Brain microvascular endothelial cell (primary cell): Measurements from ENCODE around the gene SSH2.

Experiments
- DNase-seq: peaks from one replicate; pipeline ENCODE4 v3.0.0-alpha.2; 2020
- H3K27ac ChIP-seq: fragments of 250-450 bp; sonication (Bioruptor Pico); 2 replicates; pipeline ENCODE4 v1.5.1; 2020; ENCODE audit warnings: mild to moderate bottlenecking, moderate library complexity
- H3K27me3 ChIP-seq: fragments of 250-450 bp; sonication (Bioruptor Pico); replicated peaks from 2 replicates; pipeline ENCODE4 v1.5.1; 2020; ENCODE audit warnings: mild to moderate bottlenecking
- H3K36me3 ChIP-seq: fragments of 250-450 bp; sonication (Bioruptor Pico); replicated peaks from 2 replicates; pipeline ENCODE4 v1.5.1; 2020; ENCODE audit warnings: mild to moderate bottlenecking
- H3K4me3 ChIP-seq: 2 replicates; pipeline ENCODE4 v1.5.1; 2011; ENCODE audit warnings: low read depth, mild to moderate bottlenecking, control low read depth, low read length, moderate library complexity
- in situ Hi-C: cut with HindIII; loops from 2 replicates; pipeline ENCODE4 v1.10.0; 2017; ENCODE audit warnings: low sequenced_read_pairs, low pct_ligation_motif_present
- TF ChIP-seq, protein P1 (sequence below): IDR thresholded peaks from 2 replicates; pipeline ENCODE4 v1.5.1; 2011; ENCODE audit warnings: low read depth, mild to moderate bottlenecking, moderate library complexity, low read length, control low read depth, inconsistent platforms; ENCODE audit errors: missing control alignments

SSH2 gene

DNA sequence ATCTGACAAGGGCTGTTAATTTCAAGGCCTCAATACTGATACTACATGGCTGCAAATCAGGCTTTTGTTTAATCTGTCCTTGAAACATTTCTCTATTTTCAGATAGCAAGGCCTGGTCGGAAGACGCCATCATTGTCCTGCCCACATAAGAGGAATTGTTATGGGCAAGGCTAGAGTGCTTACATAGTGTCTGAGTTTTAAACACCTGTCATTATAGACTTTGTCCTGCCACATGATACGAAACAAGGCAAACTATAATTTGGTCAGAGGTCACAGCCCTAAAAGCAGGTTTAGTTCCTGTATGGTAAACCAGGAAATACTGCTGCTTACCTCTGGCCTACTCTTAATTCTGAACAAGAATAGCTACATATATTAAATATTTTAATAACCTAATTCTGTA, 104.4 kb downstream of the SSH2 start:
- TF ChIP-seq, protein P1, sequence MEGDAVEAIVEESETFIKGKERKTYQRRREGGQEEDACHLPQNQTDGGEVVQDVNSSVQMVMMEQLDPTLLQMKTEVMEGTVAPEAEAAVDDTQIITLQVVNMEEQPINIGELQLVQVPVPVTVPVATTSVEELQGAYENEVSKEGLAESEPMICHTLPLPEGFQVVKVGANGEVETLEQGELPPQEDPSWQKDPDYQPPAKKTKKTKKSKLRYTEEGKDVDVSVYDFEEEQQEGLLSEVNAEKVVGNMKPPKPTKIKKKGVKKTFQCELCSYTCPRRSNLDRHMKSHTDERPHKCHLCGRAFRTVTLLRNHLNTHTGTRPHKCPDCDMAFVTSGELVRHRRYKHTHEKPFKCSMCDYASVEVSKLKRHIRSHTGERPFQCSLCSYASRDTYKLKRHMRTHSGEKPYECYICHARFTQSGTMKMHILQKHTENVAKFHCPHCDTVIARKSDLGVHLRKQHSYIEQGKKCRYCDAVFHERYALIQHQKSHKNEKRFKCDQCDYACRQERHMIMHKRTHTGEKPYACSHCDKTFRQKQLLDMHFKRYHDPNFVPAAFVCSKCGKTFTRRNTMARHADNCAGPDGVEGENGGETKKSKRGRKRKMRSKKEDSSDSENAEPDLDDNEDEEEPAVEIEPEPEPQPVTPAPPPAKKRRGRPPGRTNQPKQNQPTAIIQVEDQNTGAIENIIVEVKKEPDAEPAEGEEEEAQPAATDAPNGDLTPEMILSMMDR = no peak
- Histone ChIP-seq H3K4me3 (no peak overlapping the region), H3K27ac (no peak overlapping the region), H3K36me3 (no peaks in the 10 kb centered on the region), H3K27me3 (no peaks in the 10 kb centered on the region)
- in situ Hi-C loops = no loop called here
- no peak for DNase-seq

DNA sequence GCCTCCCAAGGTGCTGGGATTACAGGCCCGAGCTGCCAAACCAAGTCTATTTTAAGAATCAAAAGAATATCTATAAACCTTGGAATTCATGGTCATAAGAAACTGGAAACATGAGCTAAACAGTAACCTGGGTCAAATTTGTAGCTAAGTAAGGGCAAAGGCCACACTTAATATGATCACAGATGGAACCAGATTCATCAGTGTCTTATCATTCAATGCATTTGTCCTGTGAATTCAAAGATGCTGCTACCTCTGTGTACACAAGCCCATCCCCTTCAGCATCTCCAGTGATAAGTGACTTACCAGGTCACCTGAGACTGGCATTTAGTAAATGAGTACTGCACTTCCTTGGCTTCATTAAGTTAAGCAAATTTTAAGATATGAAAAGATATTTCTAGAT, 108.1 kb downstream of the SSH2 start:
- TF ChIP-seq, protein P1 = no peak
- no peak for DNase-seq
- Histone ChIP-seq H3K27me3 (no peaks in the 10 kb centered on the region), H3K36me3 (no peaks in the 10 kb centered on the region), H3K27ac (no peak overlapping the region), H3K4me3 (no peak overlapping the region)
- in situ Hi-C loops = no loop called here

DNA sequence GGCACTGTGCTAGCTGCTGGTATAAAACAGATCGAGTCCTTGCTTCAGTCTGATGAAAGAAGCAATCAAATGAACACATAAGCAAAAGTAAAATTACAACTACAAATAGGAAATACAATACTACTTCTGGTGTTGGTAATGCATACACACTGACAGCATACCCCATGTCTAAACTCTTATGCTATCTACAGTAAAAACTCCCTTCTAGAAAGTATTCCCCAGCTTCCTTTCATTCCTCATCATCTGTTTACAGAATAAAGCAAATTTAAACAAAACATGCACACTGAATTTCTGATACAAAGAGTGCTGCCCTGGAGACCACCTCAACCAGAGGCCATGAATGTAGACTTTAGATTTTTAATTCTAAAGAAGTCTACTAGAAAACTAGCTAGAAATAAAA, 109.6 kb downstream of the SSH2 start:
- TF ChIP-seq, protein P1 = no peak
- DNase-seq = no peak
- in situ Hi-C loops = no loop called here
- Histone ChIP-seq H3K4me3 (no peak overlapping the region), H3K27ac (no peak overlapping the region), H3K27me3 (no peaks in the 10 kb centered on the region), H3K36me3 (no peaks in the 10 kb centered on the region)

DNA sequence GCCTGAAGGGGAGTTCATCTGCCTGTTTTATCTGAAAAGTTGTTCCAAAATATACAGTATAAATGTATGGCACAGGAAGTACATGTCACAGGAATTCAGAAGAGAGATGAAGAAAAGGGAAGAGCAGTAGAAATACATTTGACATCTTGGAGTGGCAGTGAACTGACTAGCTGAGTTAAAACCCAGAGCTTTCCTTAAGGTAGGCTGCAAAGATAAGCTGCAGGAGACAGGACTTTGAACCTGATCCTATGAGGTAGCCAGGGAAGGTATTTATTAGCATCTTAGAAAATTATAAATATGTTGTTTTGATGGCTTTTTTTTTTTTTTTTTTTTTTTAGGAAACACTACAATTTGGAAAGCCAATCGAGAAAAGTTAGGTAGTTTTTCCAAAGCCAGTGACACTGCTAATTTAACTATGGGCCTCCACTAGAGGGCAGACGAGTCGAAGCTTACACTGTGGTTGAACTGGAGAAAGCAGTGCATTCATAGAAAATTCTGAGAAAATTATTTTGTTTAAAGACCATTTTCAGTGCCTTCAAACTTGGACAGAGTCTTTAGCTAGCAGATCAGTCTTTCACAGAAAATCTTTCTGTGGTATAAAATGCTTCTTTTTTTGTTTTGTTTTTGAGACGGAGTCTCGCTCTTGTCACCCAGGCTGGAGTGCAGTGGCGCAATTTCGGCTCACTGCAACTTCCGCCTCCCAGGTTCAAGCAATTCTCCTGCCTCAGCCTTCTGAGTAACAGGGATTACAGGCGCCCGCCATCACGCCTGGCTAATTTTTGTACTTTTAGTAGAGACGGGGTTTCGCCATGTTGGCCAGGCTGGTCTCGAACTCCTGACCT, 122.3 kb downstream of the SSH2 start:
- TF ChIP-seq, protein P1 = peak; percentile 82
- H3K27ac ChIP-seq = no peak overlapping the region
- H3K27me3 ChIP-seq = no peaks in the 10 kb centered on the region
- DNase-seq = peak; percentile 72
- no peak overlapping the region for H3K4me3 ChIP-seq
- in situ Hi-C loops = no loop called here
- no peaks in the 10 kb centered on the region for H3K36me3 ChIP-seq

DNA sequence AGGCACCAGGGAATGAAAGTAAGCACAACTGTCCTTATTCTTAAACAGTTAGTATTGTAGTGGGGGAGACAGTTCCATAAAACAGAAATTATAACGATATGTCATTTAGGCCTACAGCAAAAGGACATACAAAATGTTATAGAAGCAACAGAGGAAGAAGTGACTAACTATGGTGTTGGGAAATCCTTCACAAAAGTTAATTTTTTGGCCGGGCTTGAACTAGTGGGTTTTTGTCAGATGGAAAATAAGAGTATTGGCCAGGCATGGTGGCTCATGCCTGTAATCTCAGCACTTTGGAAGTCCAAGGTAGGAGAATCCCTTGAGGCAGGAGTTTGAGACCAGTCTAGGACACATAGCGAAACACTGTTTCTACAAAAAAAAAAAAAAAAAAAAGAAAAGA, 127.8 kb downstream of the SSH2 start:
- in situ Hi-C loops = no loop called here
- no peak for DNase-seq
- H3K27me3 ChIP-seq = no peaks in the 10 kb centered on the region
- TF ChIP-seq, protein P1 = no peak
- no peaks in the 10 kb centered on the region for H3K36me3 ChIP-seq
- H3K27ac ChIP-seq = no peak overlapping the region
- H3K4me3 ChIP-seq = no peak overlapping the region

DNA sequence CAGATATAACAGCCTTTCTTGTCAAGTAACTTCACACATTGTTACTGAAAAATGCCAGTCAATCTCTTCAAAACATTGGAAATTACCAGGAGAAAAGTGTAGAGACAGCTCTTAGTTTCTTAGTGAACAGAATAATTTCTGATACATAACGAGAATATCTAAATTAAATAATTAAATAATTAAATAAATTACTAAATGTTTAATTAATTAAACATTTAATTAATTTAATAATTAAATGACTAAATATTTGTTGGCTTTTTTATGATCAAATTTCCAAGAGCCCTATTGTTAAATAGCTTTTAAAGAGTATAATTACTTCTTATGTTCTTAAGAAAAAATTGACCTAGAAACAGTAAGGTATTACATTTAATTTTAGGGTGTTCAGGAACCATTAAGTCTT, 129.6 kb downstream of the SSH2 start:
- in situ Hi-C loops = no loop called here
- DNase-seq = no peak
- Histone ChIP-seq H3K4me3 (no peak overlapping the region), H3K27me3 (no peaks in the 10 kb centered on the region), H3K27ac (no peak overlapping the region), H3K36me3 (no peaks in the 10 kb centered on the region)
- TF ChIP-seq, protein P1 = no peak
